H1 (cell line): ENCODE results near the gene DEAF1. TPM values are rescaled to one million over a fixed set of nuclear protein-coding genes. Genes with fewer than 3 reads are reported as not detected.

Experiments used
- CTCF ChIA-PET: fragments of 300-600 bp; sonication (Branson Sonifier 250); formaldehyde crosslinking; loops from one replicate; lab custom pipeline; 2021; ENCODE audit not compliant: partially characterized antibody; lab: Charles Lee
- POLR2A ChIA-PET: fragments of 300-600 bp; sonication (Branson Sonifier 250); formaldehyde crosslinking; loops from one replicate; lab custom pipeline; 2021; ENCODE audit warnings: inconsistent platforms; ENCODE audit not compliant: partially characterized antibody; lab: Charles Lee
- DNase-seq, 2 experiments: peaks; one replicate each; pipeline versions ENCODE4 v3.0.0 to v3.0.0-alpha.2; 2010 to 2022; ENCODE audit warnings: low spot score in 2 of 2, low read depth in 1 of 2, mixed read lengths in 1 of 2
- FAIRE-seq: peaks from 2 replicates; lab custom pipeline; 2011; peaks lifted over from hg19 to GRCh38; lab: Jason Lieb, UNC
- H2AFZ ChIP-seq: 2 replicates; pipeline ENCODE4 v1.8.1; 2012; ENCODE audit warnings: low read length, inconsistent platforms
- H2AK5ac ChIP-seq: 2 replicates; pipeline ENCODE4 v1.6.1; 2013; ENCODE audit warnings: low read depth, low read length
- H2BK120ac ChIP-seq: replicated peaks from 2 replicates; pipeline ENCODE3; 2013; ENCODE audit warnings: low read depth, low read length, inconsistent platforms
- H2BK12ac ChIP-seq: 2 replicates; pipeline ENCODE4 v1.6.1; 2013; ENCODE audit warnings: low read depth, low read length
- H2BK15ac ChIP-seq: 2 replicates; pipeline ENCODE4 v1.6.1; 2013; ENCODE audit warnings: low read length
- H2BK20ac ChIP-seq: 2 replicates; pipeline ENCODE4 v1.6.1; 2013; ENCODE audit warnings: low read length
- H2BK5ac ChIP-seq: 2 replicates; pipeline ENCODE4 v1.6.1; 2013; ENCODE audit warnings: low read depth, low read length
- H3K14ac ChIP-seq: 2 replicates; pipeline ENCODE4 v1.6.1; 2013; ENCODE audit warnings: inconsistent platforms; ENCODE audit not compliant: insufficient read length
- H3K18ac ChIP-seq: 2 replicates; pipeline ENCODE4 v1.6.1; 2013; ENCODE audit warnings: low read length; ENCODE audit errors: extremely low read depth
- H3K23ac ChIP-seq: 2 replicates; pipeline ENCODE4 v1.6.1; 2013; ENCODE audit warnings: inconsistent platforms; ENCODE audit not compliant: insufficient read length
- H3K23me2 ChIP-seq: 2 replicates; pipeline ENCODE4 v1.6.1; 2013; ENCODE audit warnings: low read depth, low read length
- H3K27ac ChIP-seq: 2 replicates; pipeline ENCODE4 v1.6.1; 2011; ENCODE audit warnings: low read depth, low read length, inconsistent platforms
- H3K27me3 ChIP-seq, 4 experiments: replicated peaks in 1 of 4; 1 replicate in 1 of 4; 2 replicates in 3 of 4; pipeline versions ENCODE4 v1.6.1 to v1.8.1; 2011 to 2013; ENCODE audit warnings: low read length in 3 of 4, mild to moderate bottlenecking in 3 of 4, inconsistent platforms in 2 of 4, mixed read lengths in 2 of 4, moderate library complexity in 1 of 4; ENCODE audit not compliant: control insufficient read depth in 3 of 4, insufficient read depth in 3 of 4; ENCODE audit errors: extremely low read depth in 1 of 4
- H3K36me3 ChIP-seq, 4 experiments: 2 replicates each; pipeline versions ENCODE4 v1.6.1 to v1.8.1; 2011 to 2013; ENCODE audit warnings: mild to moderate bottlenecking in 4 of 4, low read length in 3 of 4, moderate library complexity in 2 of 4, control low read depth in 1 of 4, inconsistent platforms in 1 of 4; ENCODE audit not compliant: insufficient read depth in 4 of 4, control insufficient read depth in 2 of 4
- H3K4ac ChIP-seq: replicated peaks from 2 replicates; pipeline ENCODE3; 2013; ENCODE audit warnings: low read length, low read depth, mixed read lengths, inconsistent platforms; ENCODE audit not compliant: insufficient read length
- H3K4me1 ChIP-seq, 4 experiments: replicated peaks in 1 of 4; 1 replicate in 1 of 4; 2 replicates in 3 of 4; pipeline versions ENCODE4 v1.6.1 to v1.8.1; 2011 to 2013; ENCODE audit warnings: low read length in 3 of 4, inconsistent platforms in 2 of 4, mixed read lengths in 1 of 4; ENCODE audit not compliant: insufficient read depth in 4 of 4, control insufficient read depth in 3 of 4
- H3K4me2 ChIP-seq, 2 experiments: 2 replicates each; pipeline versions ENCODE4 v1.6.1 to v1.8.1; 2011 to 2013; ENCODE audit warnings: low read depth in 2 of 2, low read length in 2 of 2, control low read depth in 1 of 2, inconsistent platforms in 1 of 2, mild to moderate bottlenecking in 1 of 2; ENCODE audit not compliant: insufficient read depth in 1 of 2
- H3K4me3 ChIP-seq, 4 experiments: fragments of 200-600, 300-600 bp in 1 of 4; sonication (generic), shearing (Covaris generic), sonication (Bioruptor Twin) in 1 of 4; 2 replicates each; pipeline versions ENCODE4 v1.5.1 to v1.8.1; 2011 to 2016; ENCODE audit warnings: low read length in 4 of 4, low read depth in 3 of 4, control low read depth in 2 of 4, inconsistent platforms in 2 of 4, mild to moderate bottlenecking in 2 of 4, mixed read lengths in 1 of 4, moderate library complexity in 1 of 4; ENCODE audit not compliant: insufficient read depth in 2 of 4; ENCODE audit errors: extremely low read depth in 1 of 4
- H3K56ac ChIP-seq: replicated peaks from 2 replicates; pipeline ENCODE3; 2013; ENCODE audit warnings: low read depth, mild to moderate bottlenecking, mixed read lengths, low read length, inconsistent platforms; ENCODE audit not compliant: insufficient read length
- H3K79me1 ChIP-seq: 2 replicates; pipeline ENCODE4 v1.6.1; 2013; ENCODE audit warnings: low read depth, low read length, control low read depth
- H3K79me2 ChIP-seq, 2 experiments: 2 replicates each; pipeline versions ENCODE4 v1.6.1 to v1.8.1; 2012 to 2013; ENCODE audit warnings: low read length in 2 of 2, mild to moderate bottlenecking in 2 of 2, inconsistent platforms in 1 of 2; ENCODE audit not compliant: insufficient read depth in 2 of 2, control insufficient read depth in 1 of 2
- H3K9ac ChIP-seq, 4 experiments: replicated peaks in 1 of 4; 1 replicate in 1 of 4; 2 replicates in 3 of 4; pipeline versions ENCODE4 v1.6.1 to v1.8.1; 2011 to 2013; ENCODE audit warnings: low read depth in 3 of 4, low read length in 3 of 4, control low read depth in 2 of 4, mild to moderate bottlenecking in 2 of 4, moderate library complexity in 2 of 4, inconsistent platforms in 1 of 4; ENCODE audit errors: extremely low read depth in 1 of 4
- H3K9me3 ChIP-seq, 2 experiments: 2 replicates each; pipeline versions ENCODE4 v1.6.1 to v1.8.1; 2012 to 2013; ENCODE audit warnings: mild to moderate bottlenecking in 2 of 2, moderate library complexity in 2 of 2, control low read depth in 1 of 2, inconsistent platforms in 1 of 2, low read depth in 1 of 2, low read length in 1 of 2, mixed read lengths in 1 of 2; ENCODE audit not compliant: insufficient read depth in 2 of 2
- H4K20me1 ChIP-seq, 2 experiments: replicated peaks in 1 of 2; 2 replicates each; pipeline versions ENCODE3 to v1.8.1; 2011 to 2013; ENCODE audit warnings: inconsistent platforms in 2 of 2, low read length in 2 of 2, mild to moderate bottlenecking in 1 of 2; ENCODE audit not compliant: insufficient read depth in 2 of 2, control insufficient read depth in 1 of 2
- H4K5ac ChIP-seq: 2 replicates; pipeline ENCODE4 v1.6.1; 2013; ENCODE audit warnings: low read length, low read depth, mixed read lengths, inconsistent platforms; ENCODE audit not compliant: insufficient read length
- H4K8ac ChIP-seq: 2 replicates; pipeline ENCODE4 v1.8.0; 2013; ENCODE audit warnings: mild to moderate bottlenecking, moderate library complexity, low read length, inconsistent platforms; ENCODE audit not compliant: insufficient read depth; ENCODE audit errors: extremely low read depth
- H4K91ac ChIP-seq: replicated peaks from 2 replicates; pipeline ENCODE3; 2013; ENCODE audit warnings: low read length, mixed read lengths, inconsistent platforms; ENCODE audit not compliant: insufficient read length
- SUZ12 ChIP-seq: fragments of 200-600 bp; sonication (generic); IDR thresholded peaks from 2 replicates; pipeline ENCODE4 v1.6.1; 2012; ENCODE audit warnings: mild to moderate bottlenecking, inconsistent platforms, low read length, moderate library complexity, mixed read lengths
- WGBS, 2 experiments: shearing (Covaris generic) in 1 of 2; methylation state at CpG; one replicate each; pipeline versions ENCODE4 v1.1.6 to v1.1.7; 2013 to 2015; ENCODE audit warnings: low lambda C conversion rate in 2 of 2, mixed read lengths in 2 of 2, inconsistent platforms in 1 of 2, low coverage in 1 of 2, missing lambda C conversion rate in 1 of 2; ENCODE audit not compliant: insufficient replicate concordance in 2 of 2, insufficient coverage in 1 of 2, insufficient read length in 1 of 2; ENCODE audit errors: extremely low coverage in 1 of 2, missing lambda C conversion rate in 1 of 2; 5-methylcytosine and 5-hydroxymethylcytosine counted together
- polyA plus RNA-seq, 7 experiments: library from polyadenylated mRNA; depleted of rRNA in 3 of 7; stranded (reverse) in 5 of 7; unstranded in 2 of 7; fragments of >200 nt in 5 of 7; fragments of 200-250 nt in 2 of 7; gene quantifications; 1 replicate in 5 of 7; 2 replicates in 1 of 7; 4 replicates in 1 of 7; pipeline versions ENCODE4 v1.2.1 to v1.2.3, GENCODE V29; 2011 to 2013; ENCODE audit warnings: missing spikeins in 2 of 7, mixed read lengths in 2 of 7
- total RNA-seq: library from RNA; stranded (reverse); fragmentation: NEBNext Ultra II Directional; extraction: Animal tissue kit (Norgen Biotek cat#: 25700); gene quantifications from 2 replicates; pipeline ENCODE4 v1.2.1, GENCODE V29; 2021

DEAF1 gene
- total and polyA plus RNA-seq, 2 of the 8 experiments (the other 6 are each of a cell fraction or from before 2014, with no cell fraction given), result 47.3 to 58.4 TPM

- POLR2A ChIA-PET, result interaction anchor here (0.6 to 13.2 kb wide), 20 partner anchors 11 to 177 kb away, joined by 3 to 216 read pairs (median 5); partner anchors contain the start of genes DEAF1, DRD4, EPS8L2 and PNPLA2
- peak in 1 of 2 experiments; percentile 71 for DNase-seq
- TF ChIP-seq SUZ12, result no peak
Measured at GRCh38 chr11:725624-726202, 30.7 kb upstream of the DEAF1 start.

More at GRCh38 chr11:725624-726202, 30.7 kb upstream of the DEAF1 start:
- Histone ChIP-seq H3K23me2 (peaks cover 7% of the 10 kb centered on the region; the same call in 1 of the 2 replicates), H3K4me1 (peaks cover 0 to 19% (median 12%) of the 10 kb centered on the region in 4 experiments; a peak in 5 of 7 replicates), H2AK5ac (no peak overlapping the region), H3K36me3 (no peaks in the 10 kb centered on the region), H2AFZ (no peak overlapping the region), H2BK5ac (no peak overlapping the region; the same call in 1 of the 2 replicates), H3K27ac (no peak overlapping the region), H3K79me1 (no peaks in the 10 kb centered on the region), H4K8ac (no peak overlapping the region; the same call in 1 of the 2 replicates), H2BK20ac (no peak overlapping the region), H4K20me1 (no peaks in the 10 kb centered on the region), H2BK120ac (no peak overlapping the region), H3K4ac (peak overlapping the region; percentile 85), H3K14ac (no peak overlapping the region), H3K56ac (no peak overlapping the region), H2BK15ac (no peak overlapping the region), H3K4me2 (peak overlapping the region; percentile 84 to 94), H4K5ac (no peak overlapping the region), H2BK12ac (peak overlapping the region; percentile 39; the same call in 1 of the 2 replicates), H3K18ac (no peak overlapping the region; the same call in 1 of the 2 replicates), H3K23ac (no peak overlapping the region), H4K91ac (no peak overlapping the region), H3K79me2 (no peaks in the 10 kb centered on the region), H3K4me3 (peak overlapping the region; percentile 27 to 64 (median 42)), H3K27me3 (peaks cover 0 to 2% (median 0%) of the 10 kb centered on the region in 4 experiments; a peak in 1 of 7 replicates), H3K9ac (no peak overlapping the region), H3K9me3 (no peaks in the 10 kb centered on the region)
- no peak for FAIRE-seq
- CTCF ChIA-PET, result interaction anchor here (0.8 to 15.4 kb wide), 17 partner anchors 12 to 168 kb away, joined by 3 to 395 read pairs (median 4); partner anchors contain the start of genes DEAF1, EPS8L2, TALDO1 and TMEM80
- WGBS, 2 experiments, result 4% methylated on average over 33 of the region's 53 CpGs; no CpG with 5 or more reads in 1 of the 2 experiments
